Inferior parietal cortex (tissue), 1 donor: Measurements from ENCODE around the gene FTMT.
A peak's percentile ranks its signal among the peaks of the same experiment; 100 is the strongest.
"Not testable (repeated sequence)": the region's sequence is repeated elsewhere in the genome, so short reads cannot be mapped to it uniquely, and the experiment has no call there.

Source experiments
- DNase-seq: peaks from one replicate; pipeline ENCODE4 v3.0.0-alpha.2; 2016; ENCODE audit errors: extremely low spot score

The FTMT gene

GRCh38 chr5:121851643-121852574 is at the start of gene FTMT:
TSS of gene FTMT (plus strand) at chr5:121851882. CDS start at chr5:121851964, 82 bp downstream.
- DNase-seq, result no peak

DNA sequence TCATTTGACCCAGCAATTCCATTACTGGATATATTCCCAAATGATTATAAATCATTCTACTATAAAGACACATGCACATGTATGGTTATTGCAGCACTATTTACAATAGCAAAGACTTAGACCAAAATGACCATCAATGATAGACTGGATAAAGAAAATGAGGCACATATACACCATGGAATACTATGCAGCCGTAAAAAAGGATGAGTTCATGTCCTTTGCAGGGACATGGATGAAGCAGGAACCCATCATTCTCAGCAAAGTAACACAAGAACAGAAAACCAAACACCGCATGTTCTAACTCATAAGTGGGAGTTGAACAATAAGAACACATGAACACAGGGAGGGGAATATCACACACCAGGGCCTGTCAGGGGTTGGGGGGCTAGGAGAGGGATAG is 46.4 kb upstream of the FTMT start:
- DNase-seq, result not testable (repeated sequence)

DNA sequence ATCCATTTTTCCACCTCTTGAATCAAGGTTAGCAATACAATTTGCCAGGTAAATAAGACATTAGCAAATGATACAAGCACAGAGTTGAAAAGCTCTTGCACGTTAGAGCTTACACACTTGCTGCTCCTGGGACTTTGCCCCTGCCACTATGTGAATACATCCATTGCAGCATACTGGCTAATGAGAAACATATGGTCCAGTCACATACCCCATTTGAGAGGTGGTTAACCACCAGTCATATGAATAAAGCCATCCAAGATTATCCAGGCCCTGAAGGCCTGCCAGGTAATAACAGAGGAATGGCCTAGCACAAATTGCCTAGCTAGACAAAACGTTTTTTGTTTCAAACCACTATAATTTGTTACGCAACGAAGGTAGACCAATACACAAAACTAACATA is 45.8 kb upstream of the FTMT start:
- DNase-seq, result no peak

- no peak for DNase-seq
These were observed 35.5 kb upstream of the FTMT start for GRCh38 chr5:121816164-121816563.

DNA sequence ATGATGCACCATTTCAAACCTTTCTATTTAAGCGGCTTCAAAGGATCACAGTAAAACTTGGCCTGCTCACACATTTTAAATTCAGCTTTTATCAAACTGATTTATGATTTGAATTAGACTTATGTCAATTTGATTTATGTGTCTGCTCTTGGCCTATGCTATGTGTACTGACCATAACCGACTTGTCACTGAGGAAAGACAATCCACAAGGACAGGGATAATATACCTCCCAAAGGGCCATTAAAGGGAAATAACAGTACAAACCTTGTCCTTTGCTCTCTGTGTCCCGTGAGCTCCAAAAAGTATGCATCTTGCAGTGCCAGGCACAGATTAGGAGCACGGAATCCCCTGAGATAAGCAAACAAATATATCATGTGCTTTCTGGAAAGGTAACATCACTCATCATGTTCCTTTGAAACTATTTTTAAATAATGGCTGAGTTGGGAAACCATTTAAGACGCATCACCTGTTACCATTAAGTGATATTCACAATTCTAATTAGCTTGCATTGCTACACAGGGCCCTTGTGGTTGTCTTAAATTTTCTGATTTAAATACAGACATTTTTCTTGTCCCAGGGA is 31.9 kb upstream of the FTMT start:
- DNase-seq, result no peak

DNA sequence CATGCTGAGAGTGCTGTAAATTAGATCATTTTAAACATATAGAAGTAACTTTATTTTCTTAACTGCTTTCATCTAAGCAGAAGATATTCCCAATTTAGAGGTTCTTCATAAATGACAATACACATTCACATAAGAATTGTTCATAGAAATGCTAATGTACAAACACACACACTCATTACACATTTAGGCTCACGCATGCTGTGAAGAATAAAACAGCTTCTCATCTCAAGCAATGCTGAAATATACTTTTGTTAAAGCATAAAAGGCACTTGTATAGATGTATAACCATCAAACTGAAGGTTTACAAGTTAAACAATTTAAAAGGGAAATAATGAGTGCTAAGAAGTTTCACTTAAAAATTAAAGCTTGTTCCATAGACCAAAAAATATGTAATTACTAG is 18.1 kb upstream of the FTMT start:
- no peak for DNase-seq

- DNase-seq, result no peak
These were observed 17.7 kb upstream of the FTMT start for GRCh38 chr5:121834021-121834420.

DNA sequence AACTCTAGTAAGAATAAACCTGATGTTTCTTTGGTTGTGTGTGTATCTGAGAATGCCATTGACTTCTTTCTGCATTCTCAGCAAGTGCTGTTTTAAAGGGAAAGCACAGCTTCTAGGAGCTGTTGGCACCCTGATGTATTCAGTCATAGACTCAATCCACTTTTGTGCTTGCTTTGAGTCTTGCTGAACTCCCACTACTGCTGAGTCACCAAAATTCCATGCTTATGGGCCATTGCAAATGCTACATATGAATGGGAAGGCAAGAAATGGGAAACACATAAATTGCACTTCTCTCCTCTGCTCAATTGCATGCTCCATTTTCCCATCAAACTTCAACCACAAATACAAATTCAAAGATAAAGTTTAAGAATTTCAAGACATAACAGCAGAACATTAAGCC is 9.8 kb upstream of the FTMT start:
- DNase-seq, result no peak

DNA sequence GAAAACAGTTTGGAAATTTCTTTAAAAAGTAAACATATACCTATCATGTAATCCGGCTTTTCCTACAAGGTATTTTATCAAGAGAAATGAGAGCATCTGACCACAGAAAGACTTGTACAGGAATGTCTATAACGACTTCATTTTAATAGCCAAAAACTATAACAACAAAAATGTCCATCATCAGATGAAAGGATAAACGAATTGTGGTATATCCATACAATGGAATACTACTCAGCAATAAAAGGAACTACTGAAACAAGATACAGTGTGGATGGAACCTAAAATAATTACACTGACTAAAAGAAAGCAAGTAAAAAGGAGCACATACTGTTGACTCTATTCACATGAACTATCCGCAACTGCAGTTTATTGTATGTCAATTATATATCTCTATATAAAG is 1.4 kb upstream of the FTMT start:
- DNase-seq, result no peak

DNA sequence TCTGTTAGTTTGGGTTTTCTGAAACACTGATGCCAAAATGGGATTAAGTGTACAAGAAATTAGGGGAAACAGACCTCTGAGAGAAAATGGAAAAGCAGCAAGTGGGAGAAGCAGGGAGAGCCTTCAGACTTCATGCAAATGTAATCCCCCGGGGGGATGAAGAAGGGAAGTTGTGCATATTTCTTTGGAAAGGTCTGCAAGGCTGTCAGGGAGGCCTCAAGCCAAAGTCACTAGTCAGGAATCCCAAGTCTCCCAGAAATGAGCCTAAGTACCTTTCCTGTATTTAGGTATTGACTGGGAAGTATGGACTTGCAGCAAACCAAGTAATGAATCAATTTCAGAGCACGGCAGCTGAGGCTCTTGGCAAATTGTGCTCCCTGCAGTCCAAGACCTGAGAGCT is 2.2 kb downstream of the FTMT start:
- no peak for DNase-seq

- no peak for DNase-seq
These were observed 11.1 kb downstream of the FTMT start for GRCh38 chr5:121862801-121863200.

GRCh38 chr5:121863753-121864285 is 12.1 kb downstream of the FTMT start:
- DNase-seq, result no peak

- DNase-seq, result no peak
These were observed 15.7 kb downstream of the FTMT start for GRCh38 chr5:121867403-121867802.

- peak; percentile 23 for DNase-seq
These were observed 18.8 kb downstream of the FTMT start for GRCh38 chr5:121870489-121870888.

DNA sequence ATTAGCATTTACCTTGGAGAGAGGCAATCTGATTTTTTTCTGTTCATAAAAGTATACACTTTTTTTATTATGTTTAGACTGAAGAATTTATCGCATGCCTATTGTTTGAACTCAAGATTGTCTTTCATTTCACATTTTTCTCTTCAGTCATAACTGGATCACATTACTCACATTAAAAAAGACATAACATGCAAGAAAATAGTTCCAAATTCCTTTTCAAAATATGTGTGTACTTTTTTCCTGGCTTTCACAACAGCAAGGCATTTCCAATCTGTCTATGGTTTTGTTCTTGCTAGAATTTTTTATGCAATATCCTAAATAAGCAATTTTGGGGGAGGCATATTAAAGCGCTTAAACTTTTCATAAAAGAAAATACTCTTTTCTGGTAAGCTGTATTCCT is 21.2 kb downstream of the FTMT start:
- no peak for DNase-seq

DNA sequence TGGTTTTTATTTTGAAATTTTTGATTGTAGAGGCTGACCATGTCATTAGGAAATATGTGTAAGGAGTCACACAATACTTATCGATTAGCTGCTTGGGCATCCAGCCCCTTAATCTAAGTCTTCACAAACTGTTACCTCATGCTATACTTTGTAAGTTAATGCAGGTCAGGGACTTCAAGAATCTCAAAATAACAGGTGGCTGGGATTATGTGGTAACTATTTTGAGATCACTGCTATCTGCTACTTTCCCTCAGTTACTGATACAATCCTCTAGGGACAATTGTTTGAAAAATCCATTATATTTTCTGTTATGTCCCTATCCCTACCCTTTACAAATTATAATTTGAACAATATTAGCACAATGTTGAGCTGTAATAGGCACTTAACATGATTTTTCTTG is 21.7 kb downstream of the FTMT start:
- DNase-seq, result no peak

- DNase-seq, result no peak
These were observed 33.9 kb downstream of the FTMT start for GRCh38 chr5:121885630-121886029.

- DNase-seq, result no peak
These were observed 36.0 kb downstream of the FTMT start for GRCh38 chr5:121887727-121888126.

DNA sequence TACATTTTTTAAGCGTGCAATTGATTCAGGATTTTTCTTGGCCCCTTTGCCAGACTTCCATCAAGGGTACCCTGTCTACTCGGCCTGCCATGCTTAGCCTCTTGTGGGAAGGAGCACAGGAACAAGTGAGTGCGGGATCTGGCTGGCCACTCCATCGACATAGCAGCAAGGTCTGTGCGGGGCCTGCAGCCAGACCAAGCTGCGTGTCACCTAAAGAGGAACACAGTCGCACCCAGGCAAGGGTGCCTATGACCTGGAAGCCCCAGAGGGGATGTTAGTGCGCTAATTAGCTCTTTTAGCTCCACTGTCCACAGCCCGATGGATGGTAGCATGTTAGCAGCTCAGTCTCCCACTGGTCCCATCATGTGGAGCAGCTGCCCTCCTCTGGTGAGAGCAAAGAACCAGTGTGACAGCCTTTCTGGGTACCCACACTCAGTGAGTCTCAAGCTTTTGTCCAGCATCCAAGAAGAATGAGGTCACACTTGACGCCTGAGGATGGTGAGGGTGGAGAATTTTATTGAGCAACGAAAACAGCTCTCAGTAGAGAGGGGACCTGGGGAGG is 38.7 kb downstream of the FTMT start:
- no peak for DNase-seq

- no peak for DNase-seq
These were observed 45.7 kb downstream of the FTMT start for GRCh38 chr5:121897341-121897740.

DNA sequence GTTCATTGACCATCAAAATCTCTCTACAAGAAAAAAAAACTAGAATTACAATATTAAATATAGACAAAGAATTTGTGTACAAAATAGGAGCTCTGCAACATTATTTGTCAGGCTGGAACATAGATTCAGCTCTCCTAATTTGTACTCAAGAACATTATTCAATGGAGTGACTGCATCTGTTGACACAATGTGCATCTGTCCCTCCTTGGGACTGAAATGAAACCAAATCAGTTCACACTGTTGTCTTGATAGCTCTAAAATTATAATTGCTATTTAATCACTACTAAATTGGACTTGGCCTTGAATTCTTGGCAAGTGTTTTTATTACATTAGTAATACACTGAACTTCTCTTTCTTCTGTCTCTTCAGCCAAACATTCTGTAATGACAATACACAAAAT is 47.7 kb downstream of the FTMT start:
- DNase-seq, result no peak
